Measurements from ENCODE around the gene DLG2. TPM values are rescaled to one million over a fixed set of nuclear protein-coding genes. Genes with fewer than 3 reads are reported as not detected.
A peak's percentile ranks its signal among the peaks of the same experiment; 100 is the strongest.

DLG2 gene
- total RNA-seq, 3 donors from 2014 or later (not counting 1 experiment from before 2014, with no cell fraction given) = 1.7 to 2.9 (median 2.2) TPM

- Mint-ChIP-seq H3K36me3 (peaks cover 6% of the 10 kb centered on the region), H3K9me3 (no peaks in the 10 kb centered on the region), H3K4me1 (peaks cover 50 to 55% of the 10 kb centered on the region in 2 donors), H3K4me3 (peak within 1 kb of the TSS; percentile 98), H3K27ac (peak within 1 kb of the TSS; percentile 98), H3K27me3 (ENCODE audit: low read depth in 2 of 2) (no peaks in the 10 kb centered on the region)
- ATAC-seq (peak; percentile 72 to 86 (median 79)), DNase-seq (peak; percentile 95 to 96)
- TF ChIP-seq CTCF (IDR thresholded peaks at IDR 0.05) = no peak
- WGBS (ENCODE audit: insufficient coverage) = under 1% methylated on average over 67 of the region's 67 CpGs
- Histone ChIP-seq H3K36me3 (ENCODE audit: control insufficient read depth, insufficient read depth, low read length) (peaks cover 15% of the 10 kb centered on the region), H3K9me3 (ENCODE audit: control insufficient read depth, insufficient read depth, low read length) (no peaks in the 10 kb centered on the region), H3K4me1 (ENCODE audit: control insufficient read depth, insufficient read depth, low read length) (peaks cover 11% of the 10 kb centered on the region), H3K4me3 (ENCODE audit: low read length) (peak within 1 kb of the TSS; percentile 94), H3K27ac (ENCODE audit: low read length) (peak within 1 kb of the TSS; percentile 100), H3K27me3 (ENCODE audit: control insufficient read depth, insufficient read depth, low read length) (no peaks in the 10 kb centered on the region)
- intact Hi-C loops (cut with micrococcal nuclease) = loop anchor here (1.0 to 5.0 kb wide), 6 partner anchors 18 to 580 kb away; partner anchors contain the start of genes CCDC83, PICALM, TMEM126A and TMEM126B
Measured at GRCh38 chr11:85664615-85665481, 37.7 kb upstream of the DLG2 start, which contains the start of gene CREBZF. Gene CREBZF (minus strand): TSS chr11:85665129. CDS start chr11:85664875, 254 bp downstream.

GRCh38 chr11:85663753-85664614 is 36.8 kb upstream of the DLG2 start:
- Mint-ChIP-seq H3K4me3 (peak overlapping the region; percentile 98), H3K4me1 (peaks cover 59 to 64% of the 10 kb centered on the region in 2 donors), H3K9me3 (no peaks in the 10 kb centered on the region), H3K36me3 (peaks cover 7% of the 10 kb centered on the region), H3K27me3 (ENCODE audit: low read depth in 2 of 2) (no peaks in the 10 kb centered on the region), H3K27ac (peak overlapping the region; percentile 98)
- H3K4me3 ChIP-seq (ENCODE audit: low read length) = peak overlapping the region; percentile 94
- H3K27me3 ChIP-seq (ENCODE audit: control insufficient read depth, insufficient read depth, low read length) = no peaks in the 10 kb centered on the region
- H3K9me3 ChIP-seq (ENCODE audit: control insufficient read depth, insufficient read depth, low read length) = no peaks in the 10 kb centered on the region
- WGBS (ENCODE audit: insufficient coverage) = under 1% methylated on average over 71 of the region's 73 CpGs
- ATAC-seq (peak; percentile 77 to 90 (median 80)), DNase-seq (peak; percentile 86 to 95)
- TF ChIP-seq CTCF (IDR thresholded peaks at IDR 0.05) = peak; percentile 51
- H3K4me1 ChIP-seq (ENCODE audit: control insufficient read depth, insufficient read depth, low read length) = peaks cover 11% of the 10 kb centered on the region
- intact Hi-C loops (cut with micrococcal nuclease) = loop anchor here (1.0 to 5.0 kb wide), 6 partner anchors 17 to 581 kb away; partner anchors contain the start of genes CCDC83, PICALM, TMEM126A and TMEM126B
- peak overlapping the region; percentile 100 for H3K27ac ChIP-seq (ENCODE audit: low read length)
- peaks cover 24% of the 10 kb centered on the region for H3K36me3 ChIP-seq (ENCODE audit: control insufficient read depth, insufficient read depth, low read length)

GRCh38 chr11:85663080-85663752 is 36.1 kb upstream of the DLG2 start:
- H3K27ac ChIP-seq (ENCODE audit: low read length) = peak overlapping the region; percentile 100
- ATAC-seq (peak in 2 of 3 donors; percentile 13 to 30), DNase-seq (peak in 1 of 2 donors; percentile 61)
- Mint-ChIP-seq H3K9me3 (no peaks in the 10 kb centered on the region), H3K4me1 (peaks cover 63 to 70% of the 10 kb centered on the region in 2 donors), H3K27me3 (ENCODE audit: low read depth in 2 of 2) (no peaks in the 10 kb centered on the region), H3K36me3 (peaks cover 7% of the 10 kb centered on the region), H3K4me3 (peak overlapping the region; percentile 98), H3K27ac (peak overlapping the region; percentile 98)
- no peaks in the 10 kb centered on the region for H3K9me3 ChIP-seq (ENCODE audit: control insufficient read depth, insufficient read depth, low read length)
- peaks cover 30% of the 10 kb centered on the region for H3K36me3 ChIP-seq (ENCODE audit: control insufficient read depth, insufficient read depth, low read length)
- whole genome bisulfite sequencing (ENCODE audit: insufficient coverage) = 15% methylated on average over 8 of the region's 10 CpGs
- no peaks in the 10 kb centered on the region for H3K27me3 ChIP-seq (ENCODE audit: control insufficient read depth, insufficient read depth, low read length)
- H3K4me1 ChIP-seq (ENCODE audit: control insufficient read depth, insufficient read depth, low read length) = peaks cover 11% of the 10 kb centered on the region
- intact Hi-C loops (cut with micrococcal nuclease) = loop anchor here (5.0 kb wide), 1 partner anchor 404 kb away; the partner anchor contains the start of gene PICALM
- no peak for TF ChIP-seq CTCF (IDR thresholded peaks at IDR 0.05)
- peak overlapping the region; percentile 94 for H3K4me3 ChIP-seq (ENCODE audit: low read length)
